Testis (tissue), 3 donors: ENCODE results near the gene BIRC7. TPM values are rescaled to one million over a fixed set of nuclear protein-coding genes. Genes with fewer than 3 reads are reported as not detected.

Source experiments
- DNase-seq: peaks from one replicate; pipeline ENCODE4 v3.0.0-alpha.2; 2019
- H3K27ac ChIP-seq, 2 donors: fragments of 200-600 bp; sonication (generic); one replicate each; pipeline ENCODE4 v1.5.1; 2019
- H3K27me3 ChIP-seq: fragments of 200-600 bp; sonication (generic); one replicate; pipeline ENCODE4 v1.5.1; 2019
- H3K36me3 ChIP-seq: fragments of 200-600 bp; sonication (generic); one replicate; pipeline ENCODE4 v1.5.1; 2017; ENCODE audit warnings: low read depth; ENCODE audit errors: missing control alignments
- H3K4me1 ChIP-seq: fragments of 200-600 bp; sonication (generic); one replicate; pipeline ENCODE4 v1.5.1; 2019
- H3K4me3 ChIP-seq, 2 donors: fragments of 200-600 bp; sonication (generic); one replicate each; pipeline ENCODE4 v1.5.1; 2017 to 2019
- H3K9me3 ChIP-seq: fragments of 200-600 bp; sonication (generic); one replicate; pipeline ENCODE4 v1.5.1; 2017
- CTCF ChIP-seq, 3 experiments: fragments of 450-650 bp in 2 of 3; fragments of 200-600 bp in 1 of 3; sonication (generic) in 1 of 3; IDR thresholded peaks; one replicate each; pipeline ENCODE4 v1.5.1; 2016 to 2019; ENCODE audit warnings: antibody characterized with exemption in 3 of 3, mild to moderate bottlenecking in 2 of 3, moderate library complexity in 1 of 3
- POLR2A ChIP-seq: fragments of 450-650 bp; IDR thresholded peaks from one replicate; pipeline ENCODE4 v1.6.1; 2017; ENCODE audit warnings: antibody characterized with exemption, mild to moderate bottlenecking, moderate library complexity
- WGBS, 2 donors: methylation state at CpG; one replicate each; pipeline ENCODE4 v1.1.5; 2018; 5-methylcytosine and 5-hydroxymethylcytosine counted together
- intact Hi-C: fragments of 100-400 bp; cut with DNase I; formaldehyde crosslinking; loops from one replicate; pipeline ENCODE4 v1.15.1; 2023; ENCODE audit warnings: low total_unique reads
- polyA plus RNA-seq: library from polyadenylated mRNA; stranded (reverse); fragments of 350-450 nt; fragmentation: Illumina TruSeq; extraction: RNeasy Lipid Tissue Mini Kit (QIAGEN cat#74804); gene quantifications from one replicate; pipeline ENCODE4 v1.2.3, GENCODE V29; 2014; ENCODE audit warnings: low read depth, low replicate concordance; ENCODE audit not compliant: insufficient read depth
- total RNA-seq, 2 donors: library from RNA; depleted of rRNA; stranded (reverse); fragments of >200 nt; gene quantifications; one replicate each; pipeline ENCODE4 v1.2.3, GENCODE V29; 2016

The BIRC7 gene
- total and polyA plus RNA-seq, 3 donors from 2014 or later: 0.24 to 0.33 (median 0.25) TPM

- no peak for DNase-seq
- H3K36me3 ChIP-seq: no peaks in the 10 kb centered on the region
- 78 to 80% methylated on average over 12 to 18 of the region's 18 CpGs for WGBS, 2 donors
- intact Hi-C loops: no loop called here
- H3K27me3 ChIP-seq: no peaks in the 10 kb centered on the region
- no peak overlapping the region for H3K27ac ChIP-seq
- H3K9me3 ChIP-seq: no peaks in the 10 kb centered on the region
- peaks cover 5% of the 10 kb centered on the region for H3K4me1 ChIP-seq
- no peak for TF ChIP-seq POLR2A
- TF ChIP-seq CTCF (IDR thresholded peaks at IDR 0.05): no peak
- no peak overlapping the region for H3K4me3 ChIP-seq
These were observed 3.3 kb upstream of the BIRC7 start for GRCh38 chr20:63232235-63233060.

GRCh38 chr20:63233061-63233344, 2.7 kb upstream of the BIRC7 start:
- 60 to 95% methylated on average over 3 of the region's 3 CpGs for WGBS, 2 donors
- H3K9me3 ChIP-seq: no peaks in the 10 kb centered on the region
- intact Hi-C loops: no loop called here
- no peaks in the 10 kb centered on the region for H3K36me3 ChIP-seq
- peaks cover 5% of the 10 kb centered on the region for H3K4me1 ChIP-seq
- no peak overlapping the region for H3K4me3 ChIP-seq
- H3K27me3 ChIP-seq: no peaks in the 10 kb centered on the region
- no peak overlapping the region for H3K27ac ChIP-seq
- no peak for DNase-seq
- TF ChIP-seq CTCF (IDR thresholded peaks at IDR 0.05) (no peak), POLR2A (no peak)

- Histone ChIP-seq H3K4me1 (peaks cover 5% of the 10 kb centered on the region), H3K36me3 (no peaks in the 10 kb centered on the region), H3K27me3 (no peaks in the 10 kb centered on the region), H3K9me3 (no peaks in the 10 kb centered on the region), H3K4me3 (no peak overlapping the region), H3K27ac (no peak overlapping the region)
- DNase-seq: no peak
- TF ChIP-seq CTCF (IDR thresholded peaks at IDR 0.05) (no peak), POLR2A (no peak)
- intact Hi-C loops: no loop called here
- WGBS, 2 donors: 81 to 86% methylated on average over 16 of the region's 17 CpGs
These were observed 1.8 kb upstream of the BIRC7 start for GRCh38 chr20:63233924-63234323.

GRCh38 chr20:63234693-63235398, 859 bp upstream of the BIRC7 start:
- H3K9me3 ChIP-seq: no peaks in the 10 kb centered on the region
- no peaks in the 10 kb centered on the region for H3K36me3 ChIP-seq
- no peak for DNase-seq
- WGBS, 2 donors: 44 to 49% methylated on average over 9 to 19 of the region's 20 CpGs
- intact Hi-C loops: no loop called here
- peaks cover 5% of the 10 kb centered on the region for H3K4me1 ChIP-seq
- no peak overlapping the region for H3K4me3 ChIP-seq
- no peak overlapping the region for H3K27ac ChIP-seq
- peak in 1 of 3 experiments; percentile 22 for TF ChIP-seq CTCF (IDR thresholded peaks at IDR 0.05)
- TF ChIP-seq POLR2A: no peak
- H3K27me3 ChIP-seq: no peaks in the 10 kb centered on the region
